GM18526 (cell line): Measurements from ENCODE around the gene CPAMD8.

ENCODE experiments used
- POLR2A ChIP-seq: IDR thresholded peaks from 3 replicates; pipeline ENCODE4 v1.6.1; 2011; ENCODE audit not compliant: insufficient read length; ENCODE audit errors: extremely low read depth

CPAMD8 gene

GRCh38 chr19:16896146-16897028, 130.2 kb downstream of the CPAMD8 start:
- TF ChIP-seq POLR2A: no peak

GRCh38 chr19:16895467-16896145, 131.0 kb downstream of the CPAMD8 start:
- TF ChIP-seq POLR2A: no peak

- no peak for TF ChIP-seq POLR2A
Measured at GRCh38 chr19:16894080-16894479, 132.5 kb downstream of the CPAMD8 start.

- TF ChIP-seq POLR2A: peak; percentile 12
Measured at GRCh38 chr19:16893686-16893989, 133.0 kb downstream of the CPAMD8 start.

- TF ChIP-seq POLR2A: no peak
Measured at GRCh38 chr19:16892868-16893685, 133.5 kb downstream of the CPAMD8 start.

- TF ChIP-seq POLR2A: no peak
Measured at GRCh38 chr19:16892436-16892835, 134.2 kb downstream of the CPAMD8 start.

GRCh38 chr19:16891696-16892382, 134.8 kb downstream of the CPAMD8 start:
- TF ChIP-seq POLR2A: no peak

- TF ChIP-seq POLR2A: no peak
Measured at GRCh38 chr19:16890461-16891184, 136.0 kb downstream of the CPAMD8 start.

GRCh38 chr19:16889883-16890460, 136.6 kb downstream of the CPAMD8 start:
- TF ChIP-seq POLR2A: no peak

- no peak for TF ChIP-seq POLR2A
Measured at GRCh38 chr19:16889366-16889882, 137.2 kb downstream of the CPAMD8 start.

GRCh38 chr19:16888629-16889365, 137.8 kb downstream of the CPAMD8 start, which contains the start of gene F2RL3:
Gene F2RL3, plus strand, starts transcription at chr19:16888999. Its CDS starts 191 bp downstream, at chr19:16889190.
- peak; percentile 28 for TF ChIP-seq POLR2A

- no peak for TF ChIP-seq POLR2A
Measured at GRCh38 chr19:16887353-16888265, 139.0 kb downstream of the CPAMD8 start.

GRCh38 chr19:16886305-16886880, 140.2 kb downstream of the CPAMD8 start:
- TF ChIP-seq POLR2A: no peak
